Activated CD8-positive, alpha-beta memory T cell treated with anti-CD3 and anti-CD28 coated beads for 1 hour (primary cell): ENCODE measurements around the gene AGTPBP1.
"Not testable (repeated sequence)": the region's sequence is repeated elsewhere in the genome, so short reads cannot be mapped to it uniquely, and the experiment has no call there.

Source experiments
- DNase-seq, 2 donors: peaks; one replicate each; pipeline ENCODE4 v3.0.0-alpha.2; 2020; ENCODE audit warnings: low read depth in 1 of 2; ENCODE audit errors: extremely low read depth in 1 of 2

AGTPBP1 gene

DNA sequence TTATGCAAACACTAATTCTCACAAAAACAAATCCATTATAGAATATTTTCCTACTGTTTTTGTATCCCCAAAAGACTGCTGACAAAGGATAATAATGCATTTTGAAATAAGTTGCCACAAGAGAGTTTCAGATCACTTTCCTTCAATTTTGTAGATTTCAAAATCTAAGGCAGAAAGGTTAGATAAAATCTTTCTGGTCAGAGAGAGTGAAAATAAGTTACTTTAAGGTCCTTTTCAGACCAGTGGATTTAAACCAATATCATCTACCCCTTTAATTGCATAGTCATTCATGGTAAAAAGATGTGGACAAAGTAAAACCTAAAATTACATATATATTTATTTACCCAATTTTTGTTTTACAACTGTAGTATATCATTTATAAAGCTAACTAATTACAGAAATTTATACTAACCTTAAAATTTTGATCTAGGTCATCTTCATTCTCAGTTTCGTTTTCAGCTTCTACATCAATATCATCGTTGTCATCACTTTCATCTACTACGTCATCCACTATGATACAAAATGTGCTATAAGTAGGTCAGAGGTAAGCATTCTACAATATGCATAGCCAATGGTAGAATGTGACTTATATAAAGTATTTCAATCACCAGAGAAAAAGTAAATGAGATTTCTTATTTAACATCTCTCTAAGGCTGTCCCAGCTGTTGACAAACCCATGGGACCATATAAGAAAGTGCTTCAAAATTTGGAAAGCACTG lies 95.7 kb downstream of the AGTPBP1 start:
- DNase-seq = no peak

DNA sequence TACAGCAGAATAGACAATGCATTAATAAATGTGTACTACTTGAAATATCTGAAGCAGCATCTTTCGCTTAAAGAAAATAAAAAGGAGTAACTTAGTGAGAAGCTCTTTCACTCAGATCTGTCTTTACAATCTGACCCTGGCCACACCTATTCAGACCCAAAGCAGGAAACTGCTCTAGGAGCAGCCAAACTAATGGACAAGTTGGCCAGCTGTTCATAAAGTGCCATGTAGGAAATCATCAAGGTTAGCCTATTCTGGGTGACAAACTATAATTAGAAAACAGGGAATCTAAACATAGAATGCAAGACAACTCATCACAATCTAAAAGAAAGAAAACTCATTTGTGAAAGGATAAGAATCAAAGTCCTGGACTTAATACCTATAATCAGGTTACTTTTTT lies 101.3 kb downstream of the AGTPBP1 start:
- DNase-seq = no peak

DNA sequence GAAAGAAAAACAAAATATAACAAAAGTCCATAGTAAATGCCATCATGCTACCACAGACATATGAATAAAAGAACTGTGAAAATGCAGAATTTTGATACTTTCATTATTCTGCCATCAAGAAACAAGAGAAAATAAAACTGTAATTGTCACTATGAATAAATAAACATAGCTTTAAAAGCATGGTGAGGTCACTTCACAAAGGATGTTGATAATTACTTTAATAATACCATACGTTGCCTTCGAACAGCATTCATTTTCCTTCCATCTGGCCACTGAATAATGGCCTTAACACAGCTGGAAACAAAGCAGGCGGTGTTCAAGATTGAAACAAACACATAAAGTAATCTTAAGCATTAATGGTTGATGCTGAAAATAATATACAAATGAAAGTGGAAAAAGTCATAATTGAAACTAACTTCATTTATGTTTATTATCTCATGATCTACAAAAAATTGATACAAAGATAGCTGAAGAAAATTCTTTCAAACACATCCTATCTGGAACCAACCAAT lies 102.0 kb downstream of the AGTPBP1 start:
- DNase-seq = no peak

DNA sequence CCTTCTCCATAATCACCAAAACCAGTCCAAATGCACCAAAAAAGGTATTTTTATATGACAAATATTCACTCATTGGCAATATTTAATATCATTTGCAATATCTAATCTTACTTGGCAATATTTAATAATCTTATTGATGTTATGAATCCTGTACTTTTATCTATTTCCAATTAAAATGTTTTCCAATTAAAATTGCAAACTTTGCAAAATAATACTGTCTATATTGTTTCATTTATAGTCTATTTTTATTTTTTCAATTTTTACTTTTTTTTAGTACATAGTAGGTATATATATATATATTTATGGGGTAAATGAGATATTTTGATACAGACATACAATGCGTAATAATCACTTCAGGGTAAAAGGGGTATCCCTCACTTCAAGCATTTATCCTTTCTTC lies 109.9 kb downstream of the AGTPBP1 start:
- no peak for DNase-seq

DNA sequence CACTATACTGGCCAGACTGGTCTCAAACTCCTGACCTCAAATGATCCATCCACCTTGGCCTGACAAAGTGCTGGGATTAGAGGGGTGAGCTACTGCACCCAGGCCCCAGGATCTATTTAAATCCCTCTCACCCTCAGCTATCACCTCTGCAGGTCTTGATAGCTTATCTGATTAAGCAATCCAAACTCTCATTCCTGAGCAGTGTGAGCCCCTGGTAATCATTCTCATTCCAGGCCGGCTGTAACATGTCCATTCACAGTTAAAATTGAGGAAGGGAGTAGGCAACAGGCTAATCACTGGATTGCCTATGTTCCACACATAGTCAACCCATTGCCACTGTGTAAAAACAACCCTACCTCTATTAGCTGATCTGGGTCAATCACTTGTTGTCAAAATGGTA lies 111.1 kb downstream of the AGTPBP1 start:
- no peak for DNase-seq

DNA sequence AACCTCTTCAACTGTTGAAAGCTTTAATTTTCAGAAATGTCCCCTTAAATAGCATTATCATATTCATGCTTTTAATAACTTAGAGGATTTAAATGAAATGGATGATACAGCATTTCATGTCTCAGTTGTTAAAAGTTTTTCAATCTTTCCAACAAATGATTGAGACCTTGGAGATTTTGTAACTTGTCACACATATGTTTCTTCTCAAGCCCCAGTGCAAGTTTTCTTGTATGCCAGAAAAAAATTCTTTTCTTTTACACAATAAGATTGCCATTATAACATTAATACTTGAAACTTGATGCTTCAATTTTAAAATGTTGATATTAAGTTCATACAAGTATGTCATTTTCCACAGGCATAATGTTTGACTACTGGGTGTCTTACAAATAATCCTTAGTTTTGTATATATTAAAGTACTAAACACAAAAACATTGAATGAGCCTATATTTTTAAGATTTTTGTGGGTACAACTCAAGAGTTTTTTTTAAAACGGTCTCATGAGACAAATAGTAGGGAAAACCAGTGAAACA lies 124.5 kb downstream of the AGTPBP1 start:
- no peak for DNase-seq

DNA sequence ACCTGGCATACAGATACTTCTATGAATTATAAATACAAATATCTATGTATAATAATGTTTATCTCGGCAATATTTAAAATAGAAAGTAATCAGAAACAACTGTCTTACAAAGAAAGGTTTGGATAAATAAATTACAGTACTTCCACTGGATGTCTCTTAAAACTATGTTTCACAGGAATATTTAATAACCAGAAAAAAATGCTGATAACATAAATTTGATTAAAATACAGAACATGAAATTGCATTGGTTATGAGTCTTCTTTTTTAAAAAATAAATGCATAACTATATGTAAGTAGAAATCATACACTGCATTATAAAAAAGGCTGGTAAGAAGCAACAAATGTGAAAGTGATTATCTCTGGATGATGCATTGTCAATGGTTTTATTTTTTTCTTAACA lies 126.0 kb downstream of the AGTPBP1 start:
- no peak for DNase-seq

DNA sequence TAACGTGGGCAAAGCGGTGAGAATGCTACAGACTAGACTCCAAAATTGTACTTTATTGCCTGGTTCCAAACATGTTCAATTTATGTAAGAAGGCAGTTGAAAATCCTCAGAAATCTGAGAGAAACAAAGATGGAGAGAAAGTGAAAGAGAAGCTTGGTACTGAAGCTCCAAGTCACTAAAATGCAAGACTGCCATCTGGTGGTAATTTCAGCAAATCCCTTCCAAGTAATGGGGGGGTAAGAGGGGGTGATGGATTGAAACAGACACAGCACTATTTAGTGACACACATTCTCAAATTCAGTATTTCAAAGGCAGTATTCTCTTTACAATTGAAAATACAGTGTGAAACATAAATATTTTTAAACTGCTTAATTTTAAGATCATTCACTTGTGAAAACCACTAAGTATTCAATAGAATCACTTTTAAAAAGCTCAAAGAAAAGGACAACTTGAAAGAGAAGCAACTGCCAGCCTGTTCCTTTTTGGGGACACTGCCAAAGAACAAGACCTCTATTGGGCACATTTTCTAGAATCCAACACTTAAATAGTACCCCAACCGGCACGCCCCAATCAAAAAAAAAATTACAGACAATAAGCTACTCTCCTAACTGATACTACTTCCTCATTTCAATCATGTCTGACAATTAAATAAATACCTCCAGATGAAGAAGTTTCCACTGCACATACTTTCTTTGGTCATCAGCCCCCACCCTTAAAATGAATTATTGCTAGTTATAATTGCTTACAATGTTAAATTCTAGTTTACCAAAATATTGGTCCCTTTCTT lies 131.5 kb downstream of the AGTPBP1 start:
- DNase-seq = no peak

DNA sequence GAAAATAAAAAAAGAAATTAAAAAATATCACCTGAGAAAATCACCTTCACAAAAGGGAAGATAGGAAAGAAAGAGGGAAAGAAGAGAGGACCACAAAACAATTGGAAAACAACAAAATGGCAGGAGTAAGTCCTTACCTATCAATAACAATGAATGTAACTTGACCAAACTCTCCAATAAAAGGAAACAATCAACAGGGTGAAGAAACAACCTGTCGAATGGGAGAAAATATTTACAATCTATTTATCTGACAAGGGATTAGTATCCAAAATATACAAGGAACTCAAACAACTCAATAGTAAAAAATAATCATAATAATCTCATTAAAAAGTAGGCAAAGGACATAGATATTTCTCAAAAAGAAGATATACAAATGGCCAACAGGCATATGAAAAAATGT lies 135.8 kb downstream of the AGTPBP1 start:
- DNase-seq = no peak

DNA sequence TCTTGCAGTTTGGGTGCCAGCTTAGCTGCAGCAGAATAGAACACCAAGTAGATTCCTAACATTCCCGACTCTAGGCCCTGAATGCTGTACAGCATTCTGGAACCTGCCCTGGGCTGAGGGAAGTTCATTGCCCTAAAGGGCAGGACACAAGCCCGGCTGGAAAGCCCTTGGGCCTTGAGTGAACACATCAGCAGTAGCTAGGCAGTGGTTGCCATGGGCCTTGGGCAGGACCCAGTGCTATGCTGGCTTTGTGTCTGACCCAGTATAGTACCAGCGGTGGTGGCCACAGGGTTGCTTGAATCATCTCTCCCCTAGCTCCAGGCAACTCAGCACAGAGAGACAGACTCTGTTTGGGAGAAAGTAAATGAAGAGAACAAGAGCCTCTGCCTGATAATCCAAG lies 137.8 kb downstream of the AGTPBP1 start:
- DNase-seq = no peak

DNA sequence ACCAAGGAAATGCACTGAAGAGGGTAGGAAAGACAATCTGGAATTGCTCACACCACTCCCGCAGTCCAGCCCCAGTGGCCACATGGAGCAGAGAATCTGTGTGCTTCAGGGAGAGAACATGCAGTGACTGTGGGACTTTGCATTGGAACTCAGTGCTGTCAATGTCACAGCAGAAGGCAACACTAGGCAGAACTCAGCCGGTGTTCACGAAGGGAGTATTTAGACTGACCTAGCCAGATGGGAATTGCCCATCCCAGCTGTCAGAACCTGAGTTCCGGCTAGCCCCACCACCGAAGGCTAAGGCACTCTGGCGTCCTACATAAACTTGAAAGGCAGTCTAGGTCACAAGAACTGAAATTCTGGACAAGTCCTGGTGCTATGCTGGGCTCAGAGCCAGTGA lies 139.0 kb downstream of the AGTPBP1 start:
- DNase-seq = no peak

DNA sequence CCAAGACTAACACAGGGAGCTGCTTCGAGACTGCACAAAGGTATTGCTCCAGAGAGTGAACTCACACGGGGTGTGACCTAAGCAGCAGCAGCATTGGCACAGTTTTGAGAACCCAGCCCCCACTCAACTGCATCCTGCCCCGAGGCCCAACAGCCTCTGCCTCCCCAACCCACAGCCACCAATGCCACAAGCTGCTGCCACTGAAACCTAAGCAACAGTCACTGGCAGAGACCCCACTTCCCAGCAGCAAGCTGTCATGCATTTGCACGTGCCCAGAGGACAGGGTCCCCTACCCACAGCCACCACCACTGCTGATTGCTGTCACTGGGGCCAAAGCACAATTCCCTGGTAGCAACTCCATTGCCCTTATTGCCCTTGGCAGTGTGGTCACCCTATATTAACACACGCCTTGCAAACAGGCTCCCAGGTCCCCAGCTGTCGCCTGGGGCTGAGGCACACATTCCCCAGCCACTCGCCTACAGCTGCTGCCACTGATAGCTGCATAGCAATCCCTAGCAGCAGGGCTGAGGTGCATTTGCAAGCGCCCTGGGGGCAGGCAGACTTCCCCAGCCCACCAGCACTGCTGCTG lies 141.0 kb downstream of the AGTPBP1 start:
- DNase-seq = peak in 1 of 2 donors; percentile 5

DNA sequence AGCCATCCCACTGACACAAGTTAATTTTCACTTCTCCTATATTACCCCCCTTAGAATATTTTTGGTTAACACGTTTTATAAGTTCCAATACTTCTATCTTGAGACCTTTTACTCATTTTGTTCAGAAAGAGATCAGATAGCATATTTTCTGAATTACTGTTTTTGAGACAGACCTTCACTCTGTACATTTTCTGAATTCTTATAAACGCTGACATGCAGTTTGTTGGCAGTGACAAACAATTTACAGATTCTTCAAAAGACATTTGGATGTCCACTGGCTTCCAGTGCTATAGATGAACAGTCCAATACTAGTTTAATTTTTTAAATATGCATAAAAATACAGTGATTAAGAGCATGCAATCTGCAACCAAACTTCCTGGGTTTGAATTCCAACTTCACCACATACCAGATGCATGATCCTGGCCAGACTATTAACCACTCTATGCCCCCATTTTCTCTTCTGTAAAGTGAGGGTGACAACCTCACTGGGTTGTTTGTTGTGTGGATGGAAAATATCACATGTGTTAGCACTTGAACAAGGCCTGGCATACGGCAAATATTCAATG lies 142.1 kb downstream of the AGTPBP1 start:
- no peak for DNase-seq

DNA sequence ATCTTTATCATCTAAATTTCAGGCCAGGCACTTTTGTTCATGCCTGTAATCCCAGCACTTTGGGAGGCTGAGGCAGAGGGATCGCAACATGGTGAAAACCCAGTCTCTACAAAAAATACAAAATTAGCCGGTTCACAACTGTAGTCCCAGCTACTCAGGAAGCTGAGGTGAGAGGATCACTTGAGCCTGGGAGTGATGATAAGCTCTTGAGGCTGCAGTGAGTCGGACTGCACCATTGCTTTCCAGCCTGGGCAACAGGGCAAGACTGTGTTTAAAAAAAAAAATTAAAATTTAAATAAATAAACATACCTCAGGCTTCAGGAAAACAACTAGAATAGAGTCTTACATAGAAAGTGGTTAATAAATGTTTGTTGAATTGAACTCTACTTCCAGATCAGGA lies 147.4 kb downstream of the AGTPBP1 start:
- DNase-seq = no peak

DNA sequence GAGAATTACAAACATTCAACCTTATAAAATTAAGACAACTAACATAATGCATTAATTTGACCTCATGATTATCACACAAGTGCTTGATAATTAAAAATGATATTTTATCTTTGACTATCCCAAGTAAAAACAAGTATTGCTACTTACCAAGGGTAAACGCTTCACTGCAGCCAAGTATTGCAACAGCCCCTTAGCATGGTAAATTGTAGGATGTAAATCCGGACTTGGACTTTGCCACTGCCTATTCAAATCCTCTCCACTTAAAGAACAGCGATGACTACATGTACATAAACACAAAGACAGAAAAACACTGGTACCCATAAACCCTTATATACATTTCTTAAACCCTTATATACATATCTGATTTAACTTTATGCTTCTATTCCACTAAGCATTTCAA lies 155.1 kb downstream of the AGTPBP1 start:
- DNase-seq = no peak

DNA sequence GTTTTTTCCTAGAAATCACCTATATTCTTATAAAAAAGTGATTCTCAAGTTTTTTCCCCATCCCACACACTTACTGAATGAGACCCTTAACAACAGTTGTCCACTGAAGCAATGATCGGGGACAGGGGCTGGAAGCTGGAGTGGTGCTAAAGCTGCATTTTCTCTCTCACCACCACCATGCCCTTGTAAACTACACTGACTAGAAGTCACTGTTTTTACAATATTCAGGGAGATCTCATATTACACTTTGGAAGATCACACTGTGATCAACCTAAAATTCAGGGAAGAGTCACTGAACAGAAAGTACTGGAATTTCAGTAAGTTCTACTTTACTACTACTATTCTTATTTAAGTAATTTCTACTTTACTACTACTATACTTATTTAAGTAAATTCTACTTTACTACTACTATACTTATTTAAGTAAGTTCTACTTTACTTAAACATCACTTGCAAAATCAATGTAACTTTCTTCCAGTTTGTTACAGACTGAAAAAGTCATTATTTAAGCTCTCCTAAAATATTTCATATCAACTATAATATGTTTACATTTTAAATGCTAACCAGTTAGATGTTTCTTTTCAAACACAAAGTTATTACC lies 164.3 kb downstream of the AGTPBP1 start:
- DNase-seq = no peak

DNA sequence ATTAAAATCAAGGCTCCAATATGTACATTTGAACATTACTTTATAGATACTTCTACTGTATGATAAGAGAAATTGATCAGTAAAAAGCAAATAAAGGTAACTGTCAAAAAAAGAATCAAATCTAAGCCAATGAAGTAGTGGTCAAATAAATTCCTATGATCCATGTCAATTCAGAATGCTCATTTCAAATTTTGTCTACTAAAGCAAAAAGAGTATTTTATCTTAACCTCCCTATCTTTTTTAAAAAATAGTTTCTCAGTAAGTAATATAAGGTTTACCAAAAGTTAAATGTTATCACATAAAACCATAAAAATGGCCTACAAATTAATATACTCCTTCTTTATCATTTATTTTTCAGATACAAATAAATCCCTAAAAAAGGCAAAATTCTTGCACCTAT lies 165.9 kb downstream of the AGTPBP1 start:
- DNase-seq = no peak

DNA sequence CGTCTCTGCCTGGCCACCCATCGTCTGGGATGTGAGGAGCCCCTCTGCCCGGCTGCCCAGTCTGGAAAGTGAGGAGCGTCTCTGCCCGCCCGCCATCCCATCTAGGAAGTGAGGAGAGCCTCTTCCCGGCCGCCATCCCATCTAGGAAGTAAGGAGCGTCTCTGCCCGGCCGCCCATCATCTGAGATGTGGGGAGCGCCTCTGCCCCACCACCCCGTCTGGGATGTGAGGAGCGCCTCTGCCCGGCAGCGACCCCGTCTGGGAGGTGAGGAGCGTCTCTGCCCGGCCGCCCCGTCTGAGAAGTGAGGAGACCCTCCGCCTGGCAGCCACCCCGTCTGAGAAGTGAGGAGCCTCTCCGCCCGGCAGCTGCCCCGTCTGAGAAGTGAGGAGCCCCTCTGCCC lies 168.2 kb downstream of the AGTPBP1 start:
- DNase-seq = not testable (repeated sequence)

DNA sequence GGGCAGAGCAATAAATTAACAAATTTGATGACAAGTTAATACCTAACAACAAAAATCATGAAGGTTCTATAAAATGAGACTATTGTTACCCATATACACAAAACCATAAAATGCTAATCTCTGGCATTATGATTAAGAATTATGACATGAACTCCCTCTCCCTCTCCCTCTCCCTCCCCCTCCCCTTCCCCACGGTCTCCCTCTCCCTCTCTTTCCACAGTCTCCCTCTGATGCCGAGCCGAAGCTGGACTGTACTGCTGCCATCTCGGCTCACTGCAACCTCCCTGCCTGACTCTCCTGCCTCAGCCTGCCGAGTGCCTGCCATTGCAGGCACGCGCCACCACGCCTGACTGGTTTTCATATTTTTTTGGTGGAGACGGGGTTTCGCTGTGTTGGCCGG lies 168.8 kb downstream of the AGTPBP1 start:
- DNase-seq = not testable (repeated sequence)

DNA sequence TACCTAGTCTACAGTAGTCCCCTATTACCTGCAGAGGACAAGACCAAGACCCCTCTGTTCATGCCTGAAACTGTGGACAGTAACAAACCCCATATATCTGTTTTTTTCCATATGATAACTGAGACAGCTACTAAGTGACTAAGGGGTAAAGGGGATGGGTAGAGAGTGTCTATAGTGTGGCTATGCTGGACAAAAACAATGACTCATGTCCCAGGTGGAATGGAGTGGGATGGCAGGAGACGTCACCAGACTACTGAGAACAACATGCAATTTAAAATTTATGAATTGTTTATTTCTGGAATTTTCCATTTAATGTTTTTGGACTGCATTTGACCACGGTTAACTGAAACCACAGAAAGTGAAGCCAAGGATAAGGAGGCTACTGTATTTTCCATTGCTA lies 171.8 kb downstream of the AGTPBP1 start:
- DNase-seq = no peak

DNA sequence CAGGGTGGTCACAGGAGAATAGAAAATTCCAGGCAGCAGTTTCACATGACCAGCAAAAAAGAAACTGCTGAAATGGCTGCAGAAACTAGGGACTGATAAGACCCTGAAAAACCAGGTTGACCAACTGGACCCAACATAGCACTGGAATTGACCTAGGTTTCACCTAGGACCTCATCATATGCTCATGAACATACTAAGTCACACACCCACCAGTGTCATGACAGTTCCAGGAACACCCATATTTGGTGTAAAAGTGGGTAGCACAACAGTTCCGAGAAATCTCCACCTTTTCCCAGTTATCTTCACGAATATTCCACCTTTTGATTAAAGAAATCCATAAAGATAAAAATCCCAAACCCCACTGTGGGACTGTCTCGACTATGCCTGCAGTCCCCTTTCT lies 182.2 kb downstream of the AGTPBP1 start:
- DNase-seq = no peak
